Activated B cell treated with CpG ODN at 0.5 μM for 24 hours (primary cell): Measurements from ENCODE around the gene LDLRAD4. TPM values are rescaled to one million over a fixed set of nuclear protein-coding genes. Genes with fewer than 3 reads are reported as not detected.
A peak's percentile ranks its signal among the peaks of the same experiment; 100 is the strongest.

ENCODE experiments used
- ATAC-seq: fragments of 200-7000 bp; cut with Tn5 transposase; one replicate; pipeline ENCODE4 v1.10.0; 2021; ENCODE audit warnings: low read depth, mild to moderate bottlenecking, moderate library complexity
- CTCF ChIA-PET: fragments of 350-600 bp; sonication (Branson Sonifier 250); formaldehyde crosslinking; loops from one replicate; lab custom pipeline; 2021; ENCODE audit warnings: antibody characterized with exemption; lab: Charles Lee
- POLR2A ChIA-PET: fragments of 350-600 bp; sonication (Branson Sonifier 250); formaldehyde crosslinking; loops from one replicate; lab custom pipeline; 2021; ENCODE audit warnings: antibody characterized with exemption; lab: Charles Lee
- DNase-seq: peaks from one replicate; pipeline ENCODE4 v3.0.0; 2022
- H3K27ac Mint-ChIP-seq: one replicate; pipeline ENCODE4 v1.8.0; 2020; ENCODE audit warnings: mixed read lengths
- H3K27me3 Mint-ChIP-seq: one replicate; pipeline ENCODE4 v1.8.0; 2021; ENCODE audit warnings: mixed read lengths
- H3K36me3 Mint-ChIP-seq: one replicate; pipeline ENCODE4 v1.8.0; 2021; ENCODE audit warnings: low read depth, mixed read lengths
- H3K4me1 Mint-ChIP-seq: one replicate; pipeline ENCODE4 v1.8.0; 2021; ENCODE audit warnings: mixed read lengths
- H3K4me3 Mint-ChIP-seq: one replicate; pipeline ENCODE4 v1.8.0; 2020; ENCODE audit warnings: mild to moderate bottlenecking, mixed read lengths
- H3K9me3 Mint-ChIP-seq: one replicate; pipeline ENCODE4 v1.8.0; 2020; ENCODE audit warnings: mixed read lengths
- CTCF ChIP-seq: fragments of 200-600 bp; IDR thresholded peaks from one replicate; pipeline ENCODE4 v1.8.0; 2022; ENCODE audit warnings: antibody characterized with exemption, mild to moderate bottlenecking
- intact Hi-C: fragments of 100-400 bp; cut with micrococcal nuclease; formaldehyde crosslinking; loops from one replicate; pipeline ENCODE4 v1.15.1; 2024
- total RNA-seq: library from RNA; stranded (reverse); gene quantifications from 2 replicates; pipeline ENCODE4 v1.2.3, GENCODE V29; 2022

Gene LDLRAD4
- total RNA-seq, 1 donor from 2014 or later: 66.9 TPM

GRCh38 chr18:13369756-13370510, 151.4 kb downstream of the LDLRAD4 start:
- Mint-ChIP-seq H3K27ac (no peak overlapping the region), H3K4me3 (no peak overlapping the region), H3K9me3 (no peaks in the 10 kb centered on the region), H3K27me3 (peaks cover 9% of the 10 kb centered on the region), H3K36me3 (no peaks in the 10 kb centered on the region), H3K4me1 (peaks cover 16% of the 10 kb centered on the region)
- ChIA-PET CTCF (no interaction called here), POLR2A (no interaction called here)
- intact Hi-C loops: loop anchor here (10.0 kb wide), 1 partner anchor 245 kb away; no protein-coding TSS in a partner anchor
- no peak for DNase-seq
- no peak for TF ChIP-seq CTCF
- no peak for ATAC-seq

- DNase-seq (no peak), ATAC-seq (no peak)
- Mint-ChIP-seq H3K27ac (no peak overlapping the region), H3K4me3 (no peak overlapping the region), H3K9me3 (no peaks in the 10 kb centered on the region), H3K36me3 (no peaks in the 10 kb centered on the region), H3K4me1 (peaks cover 27% of the 10 kb centered on the region), H3K27me3 (peaks cover 9% of the 10 kb centered on the region)
- ChIA-PET CTCF (no interaction called here), POLR2A (no interaction called here)
- intact Hi-C loops: loop anchor here (10.0 kb wide), 1 partner anchor 244 kb away; no protein-coding TSS in a partner anchor
- TF ChIP-seq CTCF: no peak
These were observed 152.6 kb downstream of the LDLRAD4 start for GRCh38 chr18:13370995-13371625.

DNA sequence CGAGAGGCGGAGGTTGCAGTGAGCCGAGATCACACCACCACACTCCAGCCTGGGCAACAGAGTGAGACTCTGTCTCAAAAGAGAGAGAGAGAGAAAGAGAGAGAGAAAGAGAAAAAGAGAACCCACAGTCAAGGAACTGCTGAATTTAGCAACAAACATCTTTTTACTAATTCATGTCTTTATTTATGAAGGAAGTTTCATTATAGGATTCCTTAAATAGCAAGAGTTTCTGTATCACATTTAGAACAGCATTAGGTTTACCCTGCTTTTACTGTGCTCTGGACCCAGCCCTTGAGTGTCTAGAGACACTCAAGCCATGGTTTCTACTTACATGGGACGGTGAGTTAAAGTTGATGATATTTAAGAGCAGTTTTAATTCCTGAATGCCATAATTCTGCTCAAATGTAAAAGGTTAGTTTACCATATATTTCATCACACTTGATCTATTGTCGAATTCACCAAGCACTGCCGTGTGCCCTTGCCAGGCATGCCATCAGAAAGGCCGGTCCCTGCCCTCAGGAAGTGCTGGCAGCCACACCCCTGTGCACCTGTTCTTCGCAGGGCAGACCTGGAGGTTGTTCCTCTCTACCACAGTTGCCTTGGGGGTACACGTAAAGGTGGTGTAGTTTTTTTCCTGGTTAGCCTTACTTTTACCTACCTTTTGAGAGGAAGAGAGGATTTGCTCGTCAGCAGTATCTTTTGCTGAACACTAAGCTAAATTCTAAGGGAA, 153.3 kb downstream of the LDLRAD4 start:
- intact Hi-C loops: loop anchor here (10.0 kb wide), 1 partner anchor 243 kb away; no protein-coding TSS in a partner anchor
- POLR2A ChIA-PET: no interaction called here
- no peak for DNase-seq
- no peak for TF ChIP-seq CTCF
- peaks cover 7% of the 10 kb centered on the region for H3K27me3 Mint-ChIP-seq
- CTCF ChIA-PET: no interaction called here
- H3K36me3 Mint-ChIP-seq: no peaks in the 10 kb centered on the region
- ATAC-seq: no peak
- peak overlapping the region; percentile 41 for H3K27ac Mint-ChIP-seq
- H3K4me3 Mint-ChIP-seq: peak overlapping the region; percentile 12
- peaks cover 30% of the 10 kb centered on the region for H3K4me1 Mint-ChIP-seq
- no peaks in the 10 kb centered on the region for H3K9me3 Mint-ChIP-seq

GRCh38 chr18:13372531-13372951, 154.0 kb downstream of the LDLRAD4 start:
- DNase-seq (no peak), ATAC-seq (no peak)
- no peaks in the 10 kb centered on the region for H3K9me3 Mint-ChIP-seq
- H3K36me3 Mint-ChIP-seq: no peaks in the 10 kb centered on the region
- intact Hi-C loops: loop anchor here (10.0 kb wide), 1 partner anchor 242 kb away; no protein-coding TSS in a partner anchor
- peak overlapping the region; percentile 41 for H3K27ac Mint-ChIP-seq
- CTCF ChIA-PET: no interaction called here
- H3K4me3 Mint-ChIP-seq: no peak overlapping the region
- no peak for TF ChIP-seq CTCF
- H3K4me1 Mint-ChIP-seq: peaks cover 37% of the 10 kb centered on the region
- peaks cover 3% of the 10 kb centered on the region for H3K27me3 Mint-ChIP-seq
- POLR2A ChIA-PET: no interaction called here
